ENCODE results near the gene GPRIN3.
"Not testable (repeated sequence)": the region's sequence is repeated elsewhere in the genome, so short reads cannot be mapped to it uniquely, and the experiment has no call there.

The GPRIN3 gene

DNA sequence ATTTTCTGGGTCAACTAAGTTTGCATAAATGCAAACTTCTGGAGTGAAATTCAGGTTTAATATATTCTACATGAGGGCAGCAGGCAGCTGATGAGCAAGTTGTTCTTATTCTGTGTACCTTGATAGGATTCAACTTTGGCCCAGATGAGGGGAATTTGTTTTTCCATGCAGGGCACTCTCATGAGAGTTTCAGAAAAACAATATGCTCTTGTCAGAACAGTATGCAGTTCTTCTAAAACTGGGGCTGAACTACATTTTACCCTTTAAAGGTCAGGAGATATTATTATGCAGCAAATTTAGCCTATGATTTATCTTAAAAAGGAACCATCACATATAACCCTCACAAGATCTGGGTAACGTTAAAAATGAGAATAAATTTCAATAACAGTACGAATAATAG, 19.2 kb downstream of the GPRIN3 start:
- FAIRE-seq, result no peak

DNA sequence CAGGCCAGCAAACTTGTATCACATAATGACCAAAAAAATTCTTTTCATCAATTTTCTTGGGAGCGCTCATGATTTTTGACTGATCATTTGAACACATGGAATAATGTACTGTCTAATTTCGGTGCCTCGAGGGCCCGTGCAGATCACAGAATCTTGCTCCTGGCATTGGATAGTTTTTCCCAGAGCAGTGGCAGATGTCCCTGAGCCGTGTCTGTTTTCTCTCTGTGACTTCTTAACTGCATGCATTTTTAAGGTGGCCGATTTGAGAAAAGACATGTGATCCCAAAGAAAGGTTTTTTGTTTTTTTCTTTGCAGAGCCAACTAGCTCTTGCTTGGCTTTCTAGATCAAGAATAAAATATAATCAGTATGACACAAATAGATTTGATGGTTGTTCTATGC, 19.7 kb downstream of the GPRIN3 start:
- FAIRE-seq, result no peak

DNA sequence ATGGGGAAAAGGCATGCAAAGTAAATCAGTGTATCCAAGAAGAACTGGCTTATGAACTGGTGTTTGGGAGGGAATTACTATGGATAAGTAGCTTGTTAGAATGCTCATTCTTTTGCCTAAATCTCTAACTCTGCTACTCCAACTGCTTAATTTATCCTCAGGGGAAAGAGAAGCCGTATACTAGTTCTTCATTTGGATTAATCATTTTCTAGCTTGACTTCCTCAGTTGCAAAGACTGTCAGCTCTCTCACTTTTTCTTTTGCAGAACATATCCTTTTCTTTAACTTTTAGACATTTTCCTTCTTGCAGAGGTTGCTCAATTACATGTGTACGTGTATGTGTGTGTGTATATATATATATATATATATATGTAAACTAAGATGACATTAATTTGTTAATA, 21.9 kb downstream of the GPRIN3 start:
- FAIRE-seq, result no peak

DNA sequence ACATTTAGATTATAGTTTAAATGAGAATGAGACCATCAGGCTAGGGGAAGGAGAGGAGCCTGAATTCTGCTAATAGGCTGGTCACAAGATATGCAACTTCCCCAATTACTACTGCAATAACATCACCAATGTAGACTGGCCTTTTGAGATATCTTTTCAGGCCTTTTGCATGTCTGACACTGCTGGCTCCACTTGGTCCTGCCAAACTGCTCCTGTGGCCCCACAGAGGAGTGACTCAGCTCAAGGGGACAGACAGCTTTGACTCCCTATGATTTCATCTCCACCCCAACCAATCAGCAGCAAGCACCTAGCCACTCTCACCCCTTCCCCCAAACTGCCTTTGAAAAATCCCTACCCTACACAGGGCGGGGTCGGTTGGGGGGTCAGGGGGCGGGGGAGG, 22.8 kb downstream of the GPRIN3 start:
- FAIRE-seq, result no peak

DNA sequence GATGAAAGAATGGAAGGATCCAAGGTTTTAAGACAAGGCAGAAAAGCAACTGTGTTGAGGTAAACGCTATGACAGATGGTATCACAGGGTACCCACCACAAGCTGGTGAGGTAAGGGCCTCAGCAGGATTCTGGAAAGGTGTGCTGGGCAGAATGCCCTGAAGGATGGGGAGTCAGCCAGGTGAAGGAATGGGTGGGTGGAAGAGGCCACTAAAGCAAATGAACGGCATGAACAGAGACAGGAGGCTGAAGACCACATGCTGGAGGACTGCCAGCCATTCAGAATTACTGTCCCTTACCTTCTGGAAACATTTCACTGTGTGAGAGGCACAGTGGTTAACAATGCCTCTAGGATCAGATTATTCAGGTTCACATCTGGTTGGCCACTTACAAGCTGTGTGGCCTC, 23.6 kb downstream of the GPRIN3 start:
- FAIRE-seq, result no peak

DNA sequence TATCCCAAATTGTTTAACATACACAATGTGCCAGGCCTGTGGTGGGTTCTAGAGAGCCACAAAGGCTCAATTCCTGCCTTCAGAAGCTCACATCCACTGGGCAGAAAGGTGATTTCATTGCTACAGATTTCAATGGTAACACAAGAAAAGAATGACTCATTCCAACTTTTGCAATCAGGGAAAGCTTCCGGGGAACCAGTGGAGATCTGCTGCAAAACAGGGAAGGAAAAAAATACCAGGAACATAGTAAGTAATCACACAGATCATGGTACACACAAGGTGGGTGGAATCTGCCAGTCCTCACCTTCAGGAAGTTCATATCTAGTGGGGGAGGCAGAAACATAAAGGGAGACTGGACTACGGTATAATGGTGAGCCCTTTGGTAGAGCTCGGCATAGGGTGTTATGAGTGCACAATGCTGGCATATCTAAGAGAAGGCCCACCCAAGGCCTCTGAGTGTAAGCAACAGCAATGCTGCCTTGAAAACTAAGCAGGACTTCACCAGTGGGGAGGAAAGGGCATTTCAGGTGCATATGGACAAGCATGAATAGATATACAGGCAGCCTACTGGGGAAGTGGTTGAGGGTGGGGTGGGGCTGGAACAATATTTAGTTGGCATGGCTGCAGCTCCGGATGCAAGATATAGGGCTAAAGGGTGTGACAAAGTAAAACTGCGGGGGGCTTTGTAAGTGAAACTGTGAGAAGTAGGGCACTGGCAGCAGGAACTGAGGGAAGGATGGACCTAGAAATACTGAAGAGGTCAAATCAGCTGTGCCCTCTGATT, 24.2 kb downstream of the GPRIN3 start:
- no peak for FAIRE-seq

DNA sequence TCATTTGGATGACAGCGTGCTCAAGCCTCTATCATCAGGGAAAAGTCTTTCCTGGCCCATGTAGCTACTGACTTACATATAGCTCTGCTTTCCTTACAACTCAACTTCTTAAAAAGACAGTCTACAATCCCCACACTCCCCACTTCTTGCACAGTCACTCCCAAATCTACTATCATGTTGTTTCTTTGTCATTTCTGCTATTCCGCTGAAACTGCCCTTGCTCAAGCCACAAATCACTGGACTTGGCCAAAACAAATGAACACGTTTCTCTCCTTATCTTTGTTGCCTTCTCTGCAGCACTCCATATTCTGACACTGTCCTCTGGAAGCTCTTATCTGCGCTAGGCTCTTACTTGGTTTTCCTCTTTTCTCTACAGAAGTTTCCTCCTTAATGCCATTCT, 28.2 kb downstream of the GPRIN3 start:
- no peak for FAIRE-seq

DNA sequence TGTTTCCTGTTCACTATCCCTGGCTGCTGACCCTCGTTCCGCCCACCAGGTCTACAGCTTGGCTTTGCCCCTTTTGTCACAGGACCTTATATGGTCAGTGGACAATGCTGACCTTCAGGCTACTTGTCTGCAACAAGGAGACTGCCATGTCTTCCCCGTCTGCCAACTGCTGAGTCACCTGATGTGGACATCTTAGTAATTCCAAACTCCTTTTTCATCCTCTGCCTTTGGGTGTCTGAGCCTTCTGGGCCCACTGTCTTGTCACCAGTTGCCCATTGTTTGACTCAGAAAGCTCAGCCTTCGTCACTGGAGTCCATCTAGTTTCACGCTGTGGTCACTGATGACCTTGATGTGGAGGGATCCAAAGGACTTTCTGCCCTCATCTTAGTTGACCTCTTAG, 30.2 kb downstream of the GPRIN3 start:
- no peak for FAIRE-seq

DNA sequence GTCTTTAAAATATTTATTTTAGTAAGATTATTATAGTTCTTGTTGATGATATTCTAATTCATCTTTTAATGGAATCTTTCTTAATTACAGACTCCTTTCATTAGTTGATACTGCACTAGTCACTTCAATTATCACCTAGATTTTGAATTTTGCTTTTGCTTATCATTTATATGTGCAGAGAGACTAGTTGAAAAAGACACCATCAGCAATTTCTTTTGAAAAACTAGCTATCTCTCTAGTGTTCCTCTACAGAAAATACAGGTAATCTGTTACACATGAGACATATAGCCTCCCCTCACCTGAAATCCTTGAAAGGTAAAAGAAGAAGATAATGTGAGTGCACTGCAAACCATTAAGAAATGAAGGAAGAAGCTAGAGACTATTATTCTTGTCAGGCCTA, 31.3 kb downstream of the GPRIN3 start:
- FAIRE-seq, result no peak

DNA sequence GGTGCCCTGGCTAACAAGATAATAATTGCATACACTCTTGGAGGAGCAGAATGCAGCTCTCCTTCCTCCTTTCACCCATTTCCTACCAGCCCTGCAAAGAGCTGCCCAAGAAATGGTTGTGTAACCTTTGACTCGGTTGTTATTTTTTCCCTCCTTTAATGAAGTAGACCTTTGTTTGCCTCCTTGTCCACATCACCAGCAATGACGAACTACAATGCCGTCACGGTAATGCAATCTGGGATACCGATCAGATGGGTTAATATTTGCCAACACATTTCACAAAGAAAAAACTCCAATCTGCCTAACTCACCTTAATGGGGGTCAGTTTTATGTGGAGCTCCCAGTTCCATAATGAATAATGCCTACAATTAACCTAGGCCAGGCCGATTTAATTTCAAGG, 32.0 kb downstream of the GPRIN3 start:
- FAIRE-seq, result no peak

DNA sequence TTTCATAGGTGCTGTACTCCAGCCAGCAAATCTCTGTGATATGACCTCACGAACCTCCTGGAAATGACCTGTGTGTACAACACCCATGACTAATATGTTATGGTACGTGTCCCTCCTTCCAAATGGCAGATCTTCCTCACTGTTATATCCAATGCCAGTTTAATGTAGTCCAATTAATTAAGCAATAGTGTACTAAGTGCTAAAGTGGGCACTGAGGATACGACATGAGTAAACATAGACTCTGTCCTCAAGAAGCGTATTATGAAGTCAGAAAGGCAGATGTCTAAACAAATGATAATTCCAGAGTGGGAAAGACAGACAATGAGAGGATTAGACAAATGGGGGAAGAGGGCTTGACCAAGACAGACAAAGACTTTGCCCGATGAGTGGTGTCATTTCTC, 33.9 kb downstream of the GPRIN3 start:
- FAIRE-seq, result no peak

DNA sequence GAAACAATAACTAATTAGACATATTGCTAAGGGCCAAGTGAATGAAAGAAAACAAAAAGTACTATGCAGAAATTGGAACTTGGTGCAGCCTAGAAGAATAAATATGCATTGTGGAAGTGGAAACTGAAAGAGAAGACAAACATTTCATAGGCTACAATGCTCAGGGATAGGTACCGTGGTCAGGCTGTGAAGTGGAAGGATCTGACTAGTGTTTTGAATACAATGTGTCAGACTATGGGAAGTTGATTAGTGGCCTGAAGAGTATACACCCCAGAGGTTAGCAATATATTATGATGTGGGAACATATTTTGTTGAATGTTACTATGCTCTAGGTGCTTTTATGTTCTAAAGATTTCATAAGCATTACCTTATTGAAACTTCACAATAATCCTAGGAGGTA, 36.8 kb downstream of the GPRIN3 start:
- no peak for FAIRE-seq

DNA sequence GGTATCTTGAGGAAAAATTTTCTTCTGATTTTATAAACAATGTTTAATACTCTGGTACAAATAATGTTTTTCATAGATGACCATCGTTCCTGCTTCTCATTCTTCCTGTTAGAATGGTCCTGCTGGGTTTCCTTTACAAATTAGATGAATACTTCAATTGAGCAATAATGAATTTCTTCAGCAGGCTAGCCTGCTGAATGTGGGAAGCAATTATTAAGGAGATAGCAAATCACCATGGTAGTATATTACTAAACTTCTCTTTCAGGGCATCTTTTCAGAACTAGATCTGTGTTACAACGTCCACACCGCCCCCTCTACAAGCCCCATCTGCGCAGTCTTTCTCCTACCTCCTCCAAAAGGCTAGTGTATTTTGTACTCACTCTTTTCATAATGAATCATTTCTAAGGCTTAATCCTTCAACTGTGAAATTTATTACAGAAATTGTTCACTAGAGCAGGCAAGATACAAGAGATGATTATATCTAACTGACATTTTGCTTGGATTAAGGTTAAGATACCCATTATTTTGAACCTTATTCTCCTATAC, 38.4 kb downstream of the GPRIN3 start:
- FAIRE-seq, result no peak

DNA sequence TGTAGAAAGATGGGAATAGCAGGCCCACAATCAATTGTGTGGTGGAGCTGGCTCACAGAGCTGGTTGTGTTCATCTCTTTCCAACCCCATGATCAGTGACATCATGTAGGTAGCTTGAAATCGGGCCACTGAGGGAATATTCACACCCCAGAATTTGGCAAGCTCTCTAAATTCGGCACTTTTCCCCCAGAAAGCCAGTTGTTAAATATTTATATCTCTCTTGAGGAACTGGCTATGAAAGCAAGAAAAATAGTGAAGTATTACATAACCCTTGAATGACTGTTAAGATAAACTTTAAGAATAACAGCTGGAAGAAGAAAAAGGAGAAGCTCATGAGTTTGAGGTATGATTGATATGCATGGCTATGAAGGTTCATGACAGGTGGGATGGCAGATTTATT, 38.9 kb downstream of the GPRIN3 start:
- FAIRE-seq, result no peak

DNA sequence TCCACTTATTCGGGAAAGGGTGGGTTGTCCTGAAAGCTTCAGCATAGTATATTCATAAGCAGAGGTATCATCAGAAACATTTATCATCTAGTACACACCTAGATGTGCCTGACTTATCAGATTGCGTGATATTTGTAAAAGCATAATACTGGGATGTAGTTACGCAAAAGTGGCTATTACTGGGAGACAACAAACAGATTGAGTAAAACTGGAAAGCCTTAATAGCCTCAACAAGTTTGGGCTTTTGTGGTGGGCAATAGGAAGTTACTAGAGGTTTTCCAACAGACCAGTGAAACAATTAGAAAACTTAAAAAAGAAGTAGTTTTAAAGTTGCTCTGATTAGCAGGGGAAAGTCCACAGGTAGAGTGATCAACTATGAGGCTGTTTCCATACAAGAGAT, 39.8 kb downstream of the GPRIN3 start:
- FAIRE-seq, result no peak

DNA sequence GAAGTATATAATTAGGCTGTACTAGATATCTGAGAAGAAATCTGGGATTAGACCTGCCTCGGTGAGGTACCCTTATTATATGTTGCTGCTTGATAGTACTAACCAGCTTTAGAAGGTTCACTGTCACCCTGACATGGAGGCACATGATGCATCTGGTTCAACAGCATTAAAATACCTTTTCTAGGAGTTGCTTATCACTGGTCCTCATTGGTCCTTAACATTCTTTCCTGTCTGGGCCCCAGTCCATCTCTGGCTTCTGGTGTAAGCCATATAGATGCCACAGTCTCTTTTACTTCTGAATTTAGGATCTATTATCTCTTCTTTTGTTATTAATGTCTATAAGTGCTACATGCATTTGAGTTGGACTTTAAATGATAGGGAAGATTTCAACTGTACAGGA, 40.2 kb downstream of the GPRIN3 start:
- no peak for FAIRE-seq

DNA sequence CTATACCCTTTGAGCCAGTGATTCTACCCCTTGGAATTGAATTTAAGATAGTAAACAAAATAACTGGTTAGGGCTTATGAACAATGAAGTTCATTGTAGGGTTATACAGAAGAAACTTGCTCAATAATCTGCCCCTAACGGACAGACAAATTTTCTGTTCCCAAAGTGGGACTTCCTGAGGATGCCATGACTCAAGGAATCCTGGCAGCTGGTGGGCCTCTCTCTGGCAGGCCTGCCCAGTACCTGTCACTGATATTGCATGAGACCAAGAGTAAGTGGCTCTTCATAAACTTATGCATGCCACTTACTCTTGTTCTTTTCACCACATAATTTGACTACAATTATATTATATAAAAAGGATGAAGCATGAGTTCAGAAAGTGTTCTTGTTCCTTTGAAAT, 41.5 kb downstream of the GPRIN3 start:
- FAIRE-seq, result no peak

DNA sequence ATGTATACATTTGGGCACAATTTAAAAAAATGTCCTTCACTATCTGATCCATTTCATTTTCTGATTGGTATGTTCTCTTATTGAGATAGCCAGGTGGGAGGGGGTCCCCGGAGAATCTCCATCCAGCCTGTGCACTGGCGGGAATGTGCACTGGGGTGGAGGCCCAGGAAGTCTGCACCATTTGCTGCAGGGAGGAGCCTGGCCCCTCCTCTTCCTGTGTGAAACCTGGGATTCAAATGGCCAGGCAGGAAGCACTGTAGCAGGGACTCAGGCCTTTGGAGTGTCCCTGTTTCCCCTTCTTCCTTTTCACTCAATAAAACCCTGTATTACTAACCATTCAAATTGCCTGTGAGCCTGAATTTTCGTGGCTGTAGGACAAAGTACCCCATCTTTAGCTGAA, 44.3 kb downstream of the GPRIN3 start:
- FAIRE-seq, result no peak

DNA sequence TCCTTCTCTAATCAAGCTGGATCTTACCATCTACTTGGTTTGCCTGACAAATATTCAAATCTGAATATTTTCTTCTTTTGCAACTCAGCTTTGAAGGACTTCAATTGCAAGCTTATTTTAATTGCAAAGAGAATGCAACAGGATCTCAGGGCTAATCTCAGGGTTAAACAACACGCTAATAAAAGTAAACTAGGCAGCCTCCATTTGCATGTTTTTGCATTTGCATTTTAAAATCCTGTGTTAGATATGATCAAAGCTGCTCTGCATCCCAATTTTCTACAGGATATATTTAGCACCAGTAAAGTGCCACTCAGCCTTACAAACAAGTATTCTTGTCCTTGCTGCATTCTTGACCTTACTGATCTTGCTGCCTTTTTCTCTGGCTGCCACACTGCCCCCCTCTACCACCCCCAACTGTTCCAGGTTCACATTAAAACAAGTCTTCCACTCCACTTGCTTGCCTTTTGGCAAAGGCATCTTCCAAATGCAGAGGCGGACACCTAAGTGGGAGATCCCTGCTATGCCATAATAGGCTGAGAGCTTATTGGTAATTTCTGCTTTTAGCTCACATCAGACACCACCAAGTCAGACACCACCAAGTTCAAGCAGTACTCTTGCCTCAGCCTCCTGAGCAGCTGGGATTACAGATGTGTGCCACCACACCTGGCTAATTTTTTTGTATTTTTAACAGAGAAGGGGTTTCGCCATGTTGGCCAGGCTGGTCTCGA, 48.1 kb downstream of the GPRIN3 start:
- FAIRE-seq, result no peak

DNA sequence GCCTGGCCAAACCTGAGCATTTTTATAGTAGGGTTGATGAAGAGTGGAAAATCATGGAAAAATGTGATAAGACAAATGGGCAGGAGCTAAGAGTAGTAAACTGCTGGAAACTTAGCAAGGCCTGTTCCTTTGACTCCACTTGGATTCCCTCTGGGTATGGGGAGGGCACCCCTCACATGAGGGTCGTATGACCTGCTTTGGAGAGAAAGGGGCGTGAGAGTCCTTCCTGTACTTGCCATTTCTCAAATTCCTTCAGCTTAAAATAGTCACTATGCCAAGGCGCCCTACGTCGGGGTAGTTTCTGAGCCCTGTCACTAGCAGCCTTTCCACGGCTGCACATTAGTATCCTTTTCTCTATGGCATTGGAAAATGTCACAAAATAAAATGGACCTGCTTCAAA, 49.1 kb downstream of the GPRIN3 start:
- no peak for FAIRE-seq

DNA sequence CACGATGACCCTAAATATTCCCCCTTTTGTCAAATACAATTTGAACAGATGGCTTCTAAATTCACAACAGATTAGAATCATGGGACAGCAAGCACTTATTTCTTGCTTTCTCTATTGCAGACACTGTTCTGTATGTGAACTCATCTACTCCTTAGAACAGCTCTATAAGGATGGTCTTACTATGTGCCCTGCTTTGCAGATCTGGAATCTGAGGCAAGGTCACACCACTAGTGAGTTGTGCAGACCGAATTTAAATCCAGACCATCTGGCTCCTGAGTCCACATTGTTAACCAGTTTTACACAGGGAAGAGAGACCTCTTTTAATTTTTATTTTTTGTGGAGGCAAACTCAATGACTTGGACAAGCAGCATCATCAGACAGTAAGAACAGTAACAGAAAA, 50.2 kb downstream of the GPRIN3 start:
- no peak for FAIRE-seq

DNA sequence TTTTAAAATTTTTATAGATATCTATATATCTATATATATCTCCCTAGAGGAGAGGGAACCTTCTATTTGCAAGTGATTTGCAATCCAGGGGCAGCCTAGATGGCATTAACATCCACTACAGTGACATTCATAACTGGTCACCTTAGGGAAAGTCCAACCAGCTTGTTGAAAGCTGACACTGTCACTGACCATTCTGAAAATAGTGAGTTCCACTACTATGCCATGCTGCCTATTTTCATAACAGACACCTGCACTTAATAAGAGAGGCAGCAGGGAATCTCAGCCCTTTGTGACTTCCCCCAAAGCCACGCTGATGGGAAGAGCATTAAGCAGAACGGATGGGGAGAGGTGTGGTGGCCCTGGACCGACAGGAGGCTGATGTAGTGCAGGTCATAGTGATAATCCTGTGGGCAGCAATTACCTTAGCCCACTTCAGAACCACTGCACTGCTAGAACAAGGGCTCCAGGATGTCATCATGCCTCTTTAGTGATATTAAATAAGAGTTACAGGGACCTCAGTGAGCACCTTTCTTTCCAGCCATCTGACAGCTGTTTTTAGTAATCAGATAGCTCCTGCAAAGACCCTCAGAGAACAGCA, 51.3 kb downstream of the GPRIN3 start:
- no peak for FAIRE-seq

DNA sequence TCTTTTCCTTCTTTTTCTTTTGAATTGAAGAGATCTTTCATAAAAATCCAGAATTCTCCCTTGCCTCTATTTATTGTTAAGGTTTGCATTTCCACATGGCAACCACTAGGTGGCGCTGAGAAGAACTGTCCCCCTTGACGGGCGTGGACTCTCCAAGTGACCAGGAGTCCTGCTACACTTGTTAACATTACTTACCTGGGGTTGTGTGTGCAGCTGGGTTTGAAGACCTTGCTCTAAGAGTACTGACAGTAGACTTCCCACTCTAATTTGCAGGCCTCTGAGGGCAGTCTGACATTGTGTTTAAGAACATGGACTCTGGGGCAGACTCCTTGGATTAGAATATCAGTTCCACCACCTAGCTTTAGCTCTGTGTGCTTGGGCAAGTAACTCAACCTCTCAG, 52.8 kb downstream of the GPRIN3 start:
- FAIRE-seq, result peak; percentile 44

DNA sequence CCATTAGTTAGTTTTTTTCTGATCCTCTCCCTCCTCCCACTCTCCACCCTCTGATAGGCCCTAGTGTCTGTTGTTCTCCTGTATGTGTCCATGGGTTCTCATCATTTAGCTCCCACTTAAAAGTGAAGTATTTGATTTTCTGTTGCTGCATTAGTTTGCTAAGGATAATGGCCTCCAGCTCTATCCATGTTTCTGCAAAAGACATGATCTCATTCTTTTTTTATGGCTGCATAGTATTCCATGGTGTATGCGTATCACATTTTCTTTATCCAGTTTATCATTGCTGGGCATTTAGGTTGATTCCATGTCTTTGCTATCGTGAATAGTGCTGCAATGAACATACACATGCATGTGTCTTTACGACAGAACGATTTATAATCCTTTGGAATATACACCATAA, 53.3 kb downstream of the GPRIN3 start:
- not testable (repeated sequence) for FAIRE-seq
